HepG2 (cell line): ENCODE results near the gene ALLC. TPM values are rescaled to one million over a fixed set of nuclear protein-coding genes. Genes with fewer than 3 reads are reported as not detected.

Experiments
- ATAC-seq: fragments of 200-7000 bp; cut with Tn5 transposase; 3 replicates; pipeline ENCODE4 v1.9.1; 2020; ENCODE audit warnings: mild to moderate bottlenecking, moderate library complexity
- BruUV-seq: library from RNA; stranded (reverse); fragments of 400-500 nt; replicated peaks from 2 replicates; lab custom pipeline; 2021; lab: Mats Ljungman, UMichigan
- CTCF ChIA-PET: fragments of 300-600 bp; formaldehyde crosslinking; extraction: SDS; loops from one replicate; lab custom pipeline; 2021; ENCODE audit warnings: low total read pairs, inconsistent platforms, low intra/inter-chr PET ratio; lab: Yijun Ruan, JAX
- POLR2A ChIA-PET: fragments of 350-600 bp; sonication (Branson Sonifier 250); formaldehyde crosslinking; loops from one replicate; lab custom pipeline; 2020; ENCODE audit warnings: antibody characterized with exemption, inconsistent platforms; lab: Yijun Ruan, JAX
- DNase-seq: peaks from one replicate; pipeline ENCODE4 v3.0.0-alpha.2; 2015; ENCODE audit warnings: low spot score
- FAIRE-seq: peaks from 3 replicates; lab custom pipeline; 2011; peaks lifted over from hg19 to GRCh38; lab: Jason Lieb, UNC
- H2AFZ ChIP-seq: one replicate; pipeline ENCODE4 v1.6.1; 2011; ENCODE audit warnings: low read length, inconsistent platforms
- H3K27ac ChIP-seq: fragments of 300-600 bp; 3 replicates; pipeline ENCODE4 v1.8.0; 2011; ENCODE audit warnings: mixed run types, mild to moderate bottlenecking, mixed read lengths, low read length, inconsistent platforms; ENCODE audit not compliant: insufficient read depth; ENCODE audit errors: extremely low read length
- H3K27me3 ChIP-seq, 2 experiments: fragments of 200-600 bp in 1 of 2; 2 replicates in 1 of 2; 3 replicates in 1 of 2; pipeline versions ENCODE4 v1.6.0 to v1.8.0; 2011; ENCODE audit warnings: low read length in 2 of 2, mild to moderate bottlenecking in 2 of 2, moderate library complexity in 2 of 2, inconsistent platforms in 1 of 2; ENCODE audit not compliant: insufficient read depth in 2 of 2, control insufficient read depth in 1 of 2
- H3K36me3 ChIP-seq, 2 experiments: fragments of 200-600 bp in 1 of 2; replicated peaks in 1 of 2; 2 replicates in 1 of 2; 3 replicates in 1 of 2; pipeline versions ENCODE4 v1.5.1 to v1.8.0; 2011; ENCODE audit warnings: low read length in 2 of 2, inconsistent platforms in 1 of 2; ENCODE audit not compliant: insufficient read depth in 2 of 2, control insufficient read depth in 1 of 2
- H3K4me1 ChIP-seq: 2 replicates; pipeline ENCODE4 v1.5.1; 2012; ENCODE audit warnings: low read length, inconsistent platforms; ENCODE audit not compliant: insufficient read depth
- H3K4me2 ChIP-seq: 2 replicates; pipeline ENCODE4 v1.6.0; 2011; ENCODE audit warnings: low read depth, low read length, inconsistent platforms
- H3K4me3 ChIP-seq, 3 experiments: fragments of 200-600 bp in 1 of 3; sonication (generic), shearing (Covaris generic) in 1 of 3; replicated peaks in 1 of 3; 2 replicates each; pipeline ENCODE4 v1.5.1; 2011 to 2016; ENCODE audit warnings: low read length in 3 of 3, inconsistent platforms in 2 of 3, low read depth in 2 of 3, mild to moderate bottlenecking in 2 of 3, control low read depth in 1 of 3, mixed read lengths in 1 of 3; ENCODE audit not compliant: insufficient read depth in 1 of 3
- H3K79me2 ChIP-seq: one replicate; pipeline ENCODE4 v1.6.1; 2011; ENCODE audit warnings: low read length, inconsistent platforms; ENCODE audit not compliant: insufficient read depth
- H3K9ac ChIP-seq: 2 replicates; pipeline ENCODE4 v1.6.0; 2011; ENCODE audit warnings: mild to moderate bottlenecking, low read depth, low read length, inconsistent platforms; ENCODE audit not compliant: insufficient read depth
- H3K9me3 ChIP-seq: 2 replicates; pipeline ENCODE4 v1.5.1; 2012; ENCODE audit warnings: mild to moderate bottlenecking, low read length
- H4K20me1 ChIP-seq: 2 replicates; pipeline ENCODE4 v1.6.0; 2011; ENCODE audit warnings: inconsistent platforms, mild to moderate bottlenecking, low read length, moderate library complexity; ENCODE audit not compliant: insufficient read depth
- ATAD3A ChIP-seq: sonication (generic); formaldehyde crosslinking; IDR thresholded peaks from 2 replicates; pipeline ENCODE4 v1.4.0; 2020; ENCODE audit warnings: missing genetic modification reagents
- CREB1 ChIP-seq, 2 experiments: fragments of 450-650 bp in 1 of 2; IDR thresholded peaks; 2 replicates each; pipeline ENCODE4 v1.6.1; 2016 to 2017; ENCODE audit warnings: control low read depth in 1 of 2, mild to moderate bottlenecking in 1 of 2, missing compliant biosample characterization in 1 of 2, missing genetic modification characterization in 1 of 2
- DDIT3 ChIP-seq: sonication (generic); formaldehyde crosslinking; IDR thresholded peaks from 2 replicates; pipeline ENCODE4 v1.4.0; 2020; ENCODE audit warnings: mild to moderate bottlenecking, missing genetic modification reagents
- HNRNPL ChIP-seq: fragments of 200-400 bp; formaldehyde crosslinking; IDR thresholded peaks from 2 replicates; pipeline ENCODE4 v1.6.1; 2017; ENCODE audit warnings: mild to moderate bottlenecking, low read depth, low read length
- HOXA5 ChIP-seq: sonication (generic); formaldehyde crosslinking; IDR thresholded peaks from 2 replicates; pipeline ENCODE4 v1.4.0; 2020; ENCODE audit warnings: missing genetic modification reagents
- MAFF ChIP-seq: IDR thresholded peaks from 2 replicates; pipeline ENCODE4 v1.6.1; 2011; ENCODE audit warnings: low read depth, low read length, improper control_type of control experiment
- MTA3 ChIP-seq: sonication (generic); formaldehyde crosslinking; IDR thresholded peaks from 2 replicates; pipeline ENCODE4 v1.4.0; 2020; ENCODE audit warnings: missing genetic modification reagents
- PATZ1 ChIP-seq: sonication (generic); formaldehyde crosslinking; IDR thresholded peaks from 2 replicates; pipeline ENCODE4 v1.4.0; 2020; ENCODE audit warnings: missing genetic modification reagents
- POGZ ChIP-seq: sonication (generic); formaldehyde crosslinking; IDR thresholded peaks from 2 replicates; pipeline ENCODE4 v1.4.0; 2020; ENCODE audit warnings: mild to moderate bottlenecking, missing genetic modification reagents
- SP1 ChIP-seq, 2 experiments: fragments of 450-650 bp in 1 of 2; sonication (generic) in 1 of 2; formaldehyde crosslinking in 1 of 2; IDR thresholded peaks; 2 replicates each; pipeline versions ENCODE4 v1.4.0 to v1.6.1; 2016 to 2020; ENCODE audit warnings: missing genetic modification reagents in 1 of 2
- ZSCAN31 ChIP-seq: sonication (generic); formaldehyde crosslinking; IDR thresholded peaks from 2 replicates; pipeline ENCODE4 v1.5.0; 2020; ENCODE audit warnings: low read depth, mild to moderate bottlenecking, missing genetic modification reagents
- WGBS: methylation state at CpG from one replicate; pipeline ENCODE4 v1.1.6; 2017; ENCODE audit warnings: low lambda C conversion rate; 5-methylcytosine and 5-hydroxymethylcytosine counted together
- in situ Hi-C: cut with HindIII; loops from 2 replicates; pipeline ENCODE4 v1.10.0; 2017; ENCODE audit warnings: low pct_unique_long_range_greater_than_20kb; ENCODE audit not compliant: extremely low pct_ligation_motif_present
- intact Hi-C: fragments of 100-400 bp; cut with micrococcal nuclease; formaldehyde crosslinking; loops from one replicate; pipeline ENCODE4 v1.10.0; 2022; ENCODE audit not compliant: unreplicated experiment
- polyA plus RNA-seq, 8 experiments: library from polyadenylated mRNA; depleted of rRNA in 3 of 8; stranded (reverse) in 7 of 8; unstranded in 1 of 8; fragments of >200 nt; fragmentation: Illumina TruSeq in 4 of 8; extraction: Trizol in 4 of 8; gene quantifications; 2 replicates each; pipeline versions ENCODE4 v1.2.1 to v1.2.3, GENCODE V29; 2011 to 2016; ENCODE audit warnings: low read depth in 4 of 8, missing spikeins in 1 of 8, mixed read lengths in 1 of 8; ENCODE audit not compliant: insufficient read depth in 1 of 8
- total RNA-seq, 5 experiments: library from RNA; depleted of rRNA; stranded (reverse); fragments of >200 nt; fragmentation: Illumina TruSeq; extraction: Trizol; gene quantifications; 2 replicates each; pipeline ENCODE4 v1.2.3, GENCODE V29; 2016; ENCODE audit warnings: low read depth in 1 of 5

Gene ALLC
- total and polyA plus RNA-seq, 2 of the 13 experiments (the other 11 are each of a cell fraction or from before 2014, with no cell fraction given), result 0.08 to 0.11 TPM

- no peak for TF ChIP-seq POGZ
- TF ChIP-seq ATAD3A, result no peak
- TF ChIP-seq PATZ1 (CRISPR knock-in tag), result no peak
- no peak for TF ChIP-seq ZSCAN31
- no peak for TF ChIP-seq MAFF
- no peak for TF ChIP-seq HOXA5
These were observed 31.0 kb upstream of the ALLC start (continued) for GRCh38 chr2:3626812-3627499.

- H3K4me3 ChIP-seq, result no peak overlapping the region
- H4K20me1 ChIP-seq, result no peaks in the 10 kb centered on the region
- FAIRE-seq, result no peak
- ChIA-PET POLR2A (no interaction called here), CTCF (interaction anchor here (2.1 kb wide), 1 partner anchor 23 kb away, joined by 11 read pairs; no protein-coding TSS in a partner anchor)
- no peaks in the 10 kb centered on the region for H3K36me3 ChIP-seq
- H3K4me2 ChIP-seq, result no peak overlapping the region
- DNase-seq, result no peak
- no peak for TF ChIP-seq SP1 (IDR thresholded peaks at IDR 0.05)
- TF ChIP-seq SP1 (CRISPR knock-in tag; IDR thresholded peaks at IDR 0.05), result no peak
- no peak for TF ChIP-seq DDIT3 (CRISPR knock-in tag)
- no peak for TF ChIP-seq MTA3 (CRISPR knock-in tag)
- TF ChIP-seq HNRNPL, result peak; percentile 85
- TF ChIP-seq CREB1 (IDR thresholded peaks at IDR 0.05), result peak; percentile 66
- no peak for TF ChIP-seq CREB1 (CRISPR knock-in tag; IDR thresholded peaks at IDR 0.05)
- no peaks in the 10 kb centered on the region for H3K9me3 ChIP-seq
- H3K27ac ChIP-seq, result no peak overlapping the region
- H3K27me3 ChIP-seq, result peaks cover 0 to 20% of the 10 kb centered on the region in 2 experiments; a peak in 3 of 5 replicates
- no TSS peak for BruUV-seq
- no peak for ATAC-seq
- no peak overlapping the region for H2AFZ ChIP-seq
- no peak overlapping the region for H3K9ac ChIP-seq
- H3K79me2 ChIP-seq, result no peaks in the 10 kb centered on the region
- in situ Hi-C loops (no loop called here), intact Hi-C loops (no loop called here)
- 76% methylated on average over 21 of the region's 21 CpGs for WGBS
- H3K4me1 ChIP-seq, result peaks cover 16% of the 10 kb centered on the region
These were observed 30.4 kb upstream of the ALLC start for GRCh38 chr2:3627500-3628100.
